Kidney (tissue), 14 donors: ENCODE results near the gene PLSCR3. TPM values are rescaled to one million over a fixed set of nuclear protein-coding genes. Genes with fewer than 3 reads are reported as not detected.

Experiments used
- DNase-seq, 5 donors: peaks; one replicate each; pipeline ENCODE4 v3.0.0-alpha.2; 2013 to 2020
- FAIRE-seq: peaks from 2 replicates; lab custom pipeline; 2012; peaks lifted over from hg19 to GRCh38; lab: Jason Lieb, UNC
- H3K27ac ChIP-seq, 2 donors: one replicate each; pipeline ENCODE4 v1.7.0; 2013; ENCODE audit warnings: low read depth in 2 of 2, low read length in 2 of 2, inconsistent platforms in 1 of 2
- H3K27me3 ChIP-seq: one replicate; pipeline ENCODE4 v1.7.1; 2013; ENCODE audit warnings: low read length, inconsistent platforms; ENCODE audit not compliant: control insufficient read depth, insufficient read depth
- H3K36me3 ChIP-seq, 3 donors: one replicate each; pipeline versions ENCODE4 v1.7.0 to v1.7.1; 2013; ENCODE audit warnings: low read length in 3 of 3, control low read depth in 1 of 3, inconsistent platforms in 1 of 3; ENCODE audit not compliant: insufficient read depth in 3 of 3, control insufficient read depth in 2 of 3
- H3K4me1 ChIP-seq, 3 donors: one replicate each; pipeline versions ENCODE4 v1.7.0 to v1.7.1; 2013; ENCODE audit warnings: low read length in 3 of 3, inconsistent platforms in 1 of 3, low read depth in 1 of 3; ENCODE audit not compliant: control insufficient read depth in 2 of 3, insufficient read depth in 2 of 3
- H3K4me3 ChIP-seq, 3 donors: one replicate each; pipeline versions ENCODE4 v1.7.0 to v1.8.1; 2013; ENCODE audit warnings: low read length in 3 of 3, control low read depth in 1 of 3, inconsistent platforms in 1 of 3
- H3K9ac ChIP-seq, 3 donors: one replicate each; pipeline versions ENCODE4 v1.7.0 to v1.7.1; 2013; ENCODE audit warnings: low read length in 3 of 3, control low read depth in 1 of 3, inconsistent platforms in 1 of 3
- H3K9me3 ChIP-seq, 3 donors: one replicate each; pipeline versions ENCODE4 v1.7.0 to v1.7.1; 2013; ENCODE audit warnings: low read length in 3 of 3, control low read depth in 1 of 3, inconsistent platforms in 1 of 3; ENCODE audit not compliant: control insufficient read depth in 2 of 3, insufficient read depth in 1 of 3
- CTCF ChIP-seq: IDR thresholded peaks from 3 replicates; pipeline ENCODE4 v1.5.1; 2012; ENCODE audit warnings: mild to moderate bottlenecking, moderate library complexity, borderline replicate concordance; ENCODE audit not compliant: insufficient read depth; ENCODE audit errors: extremely low read depth
- intact Hi-C: fragments of 100-400 bp; cut with DNase I; formaldehyde crosslinking; loops from one replicate; pipeline ENCODE4 v1.11.1; 2022
- polyA plus RNA-seq: library from polyadenylated mRNA; stranded (reverse); fragments of 350-450 nt; fragmentation: Illumina TruSeq; extraction: RNeasy Lipid Tissue Mini Kit (QIAGEN cat#74804); gene quantifications from one replicate; pipeline ENCODE4 v1.2.3, GENCODE V29; 2014; ENCODE audit warnings: low read depth, low replicate concordance; ENCODE audit not compliant: insufficient read depth
- total RNA-seq: library from RNA; stranded (reverse); fragmentation: NEBNext Ultra II Directional; extraction: Animal tissue kit (Norgen Biotek cat#: 25700); gene quantifications from one replicate; pipeline ENCODE4 v1.2.1, GENCODE V29; 2021
- donor health status: control.
- donor health status: control.
- donor health status: control.
- donor health status: control.
- donor health status: control.
- donor health status: DM: yes; HTN: yes; CAD: no.
- donor health status: Normal renal cell carcinoma (clear cell type).

PLSCR3 gene
- total and polyA plus RNA-seq, 2 donors from 2014 or later: 26.4 to 35.0 TPM

- Histone ChIP-seq H3K27me3 (no peaks in the 10 kb centered on the region), H3K9me3 (no peaks in the 10 kb centered on the region), H3K36me3 (no peaks in the 10 kb centered on the region), H3K4me1 (peaks cover 0 to 6% (median 6%) of the 10 kb centered on the region in 3 donors), H3K4me3 (peak overlapping the region; percentile 29 to 72 (median 41)), H3K9ac (peak overlapping the region in 2 of 3 donors; percentile 48 to 55), H3K27ac (peak overlapping the region; percentile 42 to 51)
- intact Hi-C loops: no loop called here
- FAIRE-seq (no peak), DNase-seq (peak in 3 of 5 donors; percentile 25 to 94 (median 90))
- no peak for TF ChIP-seq CTCF
These were observed 10.5 kb upstream of the PLSCR3 start for GRCh38 chr17:7404737-7405349.

GRCh38 chr17:7403977-7404736 lies 9.8 kb upstream of the PLSCR3 start, which contains the start of gene TMEM256:
Gene TMEM256 (minus strand): TSS chr17:7404097. CDS start chr17:7404084, 13 bp downstream.
- peak; percentile 99 to 100 (median 100) for DNase-seq
- FAIRE-seq: peak; percentile 97
- peak within 1 kb of the TSS; percentile 79 to 88 for H3K27ac ChIP-seq
- no peaks in the 10 kb centered on the region for H3K36me3 ChIP-seq
- H3K4me1 ChIP-seq: peaks cover 0 to 6% (median 6%) of the 10 kb centered on the region in 3 donors
- no peaks in the 10 kb centered on the region for H3K27me3 ChIP-seq
- H3K9ac ChIP-seq: peak within 1 kb of the TSS; percentile 44 to 77 (median 55)
- intact Hi-C loops: no loop called here
- no peak for TF ChIP-seq CTCF
- no peaks in the 10 kb centered on the region for H3K9me3 ChIP-seq
- H3K4me3 ChIP-seq: peak within 1 kb of the TSS; percentile 67 to 84 (median 72)

GRCh38 chr17:7403727-7403976 lies 9.3 kb upstream of the PLSCR3 start:
- H3K9ac ChIP-seq: peak overlapping the region in 2 of 3 donors; percentile 44 to 47
- H3K27ac ChIP-seq: peak overlapping the region; percentile 79 to 88
- no peaks in the 10 kb centered on the region for H3K27me3 ChIP-seq
- H3K4me3 ChIP-seq: peak overlapping the region; percentile 67 to 84 (median 72)
- peaks cover 0 to 6% (median 6%) of the 10 kb centered on the region in 3 donors for H3K4me1 ChIP-seq
- FAIRE-seq (no peak), DNase-seq (no peak)
- intact Hi-C loops: no loop called here
- TF ChIP-seq CTCF: no peak
- H3K9me3 ChIP-seq: no peaks in the 10 kb centered on the region
- H3K36me3 ChIP-seq: no peaks in the 10 kb centered on the region
